Measurements from ENCODE around the gene ATOH8.

DNA sequence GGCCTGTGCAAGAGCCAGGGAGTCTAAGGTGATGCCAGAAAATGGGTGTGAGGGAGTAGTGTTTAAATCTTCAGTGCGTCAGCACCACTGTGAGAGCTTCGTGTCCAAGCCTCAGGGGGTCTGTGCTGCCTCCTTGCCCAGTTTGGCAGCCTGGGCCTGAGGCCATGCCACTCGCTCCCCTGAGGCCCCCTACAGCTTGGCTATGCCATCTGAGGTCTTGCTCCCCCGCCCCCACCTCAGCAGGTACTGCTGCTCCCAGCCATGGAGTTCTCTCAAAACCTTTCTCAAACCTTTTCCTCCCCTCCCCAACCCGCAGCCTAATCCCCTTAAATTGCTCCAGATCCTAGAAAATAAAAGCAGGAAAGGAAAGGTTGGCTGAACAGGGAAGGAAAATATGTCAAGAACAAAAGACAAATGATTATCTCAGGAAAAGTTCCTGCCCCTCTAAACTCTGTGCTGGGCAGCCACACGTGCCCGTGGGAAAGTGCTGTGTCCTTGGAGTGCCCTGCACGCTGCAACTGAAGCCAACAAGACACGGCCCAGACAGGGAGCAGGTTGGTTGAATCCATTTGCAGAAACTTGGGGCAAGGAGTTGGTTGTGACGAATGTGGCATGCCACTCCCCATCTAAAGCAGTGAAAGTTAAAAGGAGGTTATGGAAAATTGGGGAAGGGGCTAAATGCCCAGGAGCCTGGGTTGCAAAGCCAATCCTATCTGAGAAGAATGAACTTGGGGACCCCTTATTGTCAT lies 61.2 kb downstream of the ATOH8 start:
- TF ChIP-seq EZH2 (IDR thresholded peaks at IDR 0.05; ENCODE audit: insufficient read depth, poor library complexity, severe bottlenecking) (no peak), EZH2phosphoT487 (IDR thresholded peaks at IDR 0.05; ENCODE audit: insufficient read depth, low read depth) (no peak)

Data from GM23248 (cell line).